HepG2 (cell line): ENCODE data around the gene SYNJ2. TPM values are rescaled to one million over a fixed set of nuclear protein-coding genes. Genes with fewer than 3 reads are reported as not detected.

Source experiments
- ARID2 ChIP-seq: sonication (generic); formaldehyde crosslinking; IDR thresholded peaks from 2 replicates; pipeline ENCODE4 v1.8.1; 2022; ENCODE audit warnings: mild to moderate bottlenecking, missing genetic modification reagents, borderline replicate concordance
- CBX1 ChIP-seq: IDR thresholded peaks from one replicate; pipeline ENCODE4 v1.6.1; 2016; ENCODE audit warnings: antibody characterized with exemption, low read depth
- CC2D1A ChIP-seq: sonication (generic); formaldehyde crosslinking; IDR thresholded peaks from 2 replicates; pipeline ENCODE4 v1.8.1; 2023; ENCODE audit warnings: mild to moderate bottlenecking, missing genetic modification reagents
- FIP1L1 ChIP-seq: fragments of 200-400 bp; formaldehyde crosslinking; IDR thresholded peaks from 2 replicates; pipeline ENCODE4 v1.6.1; 2018; ENCODE audit warnings: low read depth, mild to moderate bottlenecking, low read length, moderate library complexity, borderline replicate concordance; ENCODE audit not compliant: insufficient read depth
- FOSL1 ChIP-seq: sonication (generic); formaldehyde crosslinking; IDR thresholded peaks from 2 replicates; pipeline ENCODE4 v1.9.0; 2021; ENCODE audit warnings: missing genetic modification reagents, borderline replicate concordance
- FOXA1 ChIP-seq, 2 experiments: fragments of 450-650 bp in 1 of 2; sonication (generic) in 1 of 2; formaldehyde crosslinking in 1 of 2; IDR thresholded peaks; 2 replicates each; pipeline versions ENCODE4 v1.4.0 to v1.6.1; 2016 to 2020; ENCODE audit warnings: missing genetic modification reagents in 1 of 2
- GLI4 ChIP-seq: sonication (generic); formaldehyde crosslinking; IDR thresholded peaks from 2 replicates; pipeline ENCODE4 v1.5.1; 2020; ENCODE audit warnings: missing genetic modification reagents, mild to moderate bottlenecking, moderate library complexity, borderline replicate concordance
- HIVEP1 ChIP-seq: sonication (generic); formaldehyde crosslinking; IDR thresholded peaks from 2 replicates; pipeline ENCODE4 v1.4.0; 2020; ENCODE audit warnings: mild to moderate bottlenecking, missing genetic modification reagents
- HNF4G ChIP-seq, 2 experiments: sonication (generic) in 1 of 2; formaldehyde crosslinking in 1 of 2; IDR thresholded peaks; 2 replicates each; pipeline versions ENCODE4 v1.4.0 to v1.6.1; 2011 to 2020; ENCODE audit warnings: borderline replicate concordance in 2 of 2, low read depth in 2 of 2, mild to moderate bottlenecking in 2 of 2, low read length in 1 of 2, missing genetic modification reagents in 1 of 2, moderate library complexity in 1 of 2
- KLF13 ChIP-seq: sonication (generic); formaldehyde crosslinking; IDR thresholded peaks from 2 replicates; pipeline ENCODE4 v1.4.0; 2020; ENCODE audit warnings: mild to moderate bottlenecking, missing genetic modification reagents
- MAZ ChIP-seq, 2 experiments: sonication (generic) in 1 of 2; formaldehyde crosslinking in 1 of 2; IDR thresholded peaks; 2 replicates each; pipeline versions ENCODE4 v1.5.0 to v1.6.1; 2012 to 2020; ENCODE audit warnings: low read depth in 2 of 2, mild to moderate bottlenecking in 2 of 2, borderline replicate concordance in 1 of 2, improper control_type of control experiment in 1 of 2, low read length in 1 of 2, missing genetic modification reagents in 1 of 2, moderate library complexity in 1 of 2
- MLX ChIP-seq: IDR thresholded peaks from 2 replicates; pipeline ENCODE4 v1.6.1; 2016
- MLXIP ChIP-seq: sonication (generic); formaldehyde crosslinking; IDR thresholded peaks from 2 replicates; pipeline ENCODE4 v1.9.0; 2021; ENCODE audit warnings: missing genetic modification reagents, borderline replicate concordance
- MTF2 ChIP-seq: sonication (generic); formaldehyde crosslinking; IDR thresholded peaks from 2 replicates; pipeline ENCODE4 v1.5.0; 2020; ENCODE audit warnings: missing genetic modification reagents, borderline replicate concordance
- NCOA5 ChIP-seq: sonication (generic); formaldehyde crosslinking; IDR thresholded peaks from 2 replicates; pipeline ENCODE4 v1.4.0; 2020; ENCODE audit warnings: missing genetic modification reagents
- NFE2L2 ChIP-seq: fragments of 150-350 bp; IDR thresholded peaks from 2 replicates; pipeline ENCODE4 v1.6.1; 2014; ENCODE audit warnings: low read length
- NONO ChIP-seq, 2 experiments: fragments of 450-650 bp in 1 of 2; sonication (generic) in 1 of 2; formaldehyde crosslinking in 1 of 2; IDR thresholded peaks in 1 of 2; conservative IDR thresholded peaks in 1 of 2; 2 replicates each; pipeline versions ENCODE4 v1.6.1 to v1.8.0; 2017 to 2022; ENCODE audit warnings: mild to moderate bottlenecking in 1 of 2, missing genetic modification reagents in 1 of 2, moderate library complexity in 1 of 2
- PHF5A ChIP-seq: IDR thresholded peaks from one replicate; pipeline ENCODE4 v1.6.1; 2018; ENCODE audit warnings: low read depth, missing genetic modification reagents; ENCODE audit not compliant: unreplicated experiment
- RBM22 ChIP-seq: fragments of 200-400 bp; formaldehyde crosslinking; optimal IDR thresholded peaks from 2 replicates; pipeline ENCODE3; 2017; ENCODE audit warnings: mild to moderate bottlenecking, low read length, moderate library complexity
- RELA ChIP-seq: sonication (generic); formaldehyde crosslinking; IDR thresholded peaks from 2 replicates; pipeline ENCODE4 v1.4.0; 2020; ENCODE audit warnings: missing genetic modification reagents
- SIN3B ChIP-seq: fragments of 150-350 bp; IDR thresholded peaks from 2 replicates; pipeline ENCODE4 v1.6.1; 2014; ENCODE audit warnings: low read length
- TOE1 ChIP-seq: sonication (generic); formaldehyde crosslinking; IDR thresholded peaks from 2 replicates; pipeline ENCODE4 v1.4.0; 2020; ENCODE audit warnings: mild to moderate bottlenecking, missing genetic modification reagents
- ZBTB21 ChIP-seq: sonication (generic); formaldehyde crosslinking; IDR thresholded peaks from 2 replicates; pipeline ENCODE4 v1.4.0; 2020; ENCODE audit warnings: missing genetic modification reagents
- ZNF160 ChIP-seq: sonication (generic); formaldehyde crosslinking; IDR thresholded peaks from 2 replicates; pipeline ENCODE4 v1.8.0; 2022; ENCODE audit warnings: mild to moderate bottlenecking, inconsistent platforms, missing genetic modification reagents
- ZNF207 ChIP-seq: fragments of 450-650 bp; IDR thresholded peaks from 2 replicates; pipeline ENCODE4 v1.6.1; 2016; ENCODE audit warnings: antibody characterized with exemption, borderline replicate concordance
- ZNF496 ChIP-seq: sonication (generic); formaldehyde crosslinking; IDR thresholded peaks from 2 replicates; pipeline ENCODE4 v1.8.1; 2023; ENCODE audit warnings: mild to moderate bottlenecking, moderate library complexity, missing genetic modification reagents; ENCODE audit not compliant: insufficient replicate concordance
- ZNF567 ChIP-seq: sonication (generic); formaldehyde crosslinking; IDR thresholded peaks from 2 replicates; pipeline ENCODE4 v1.8.1; 2023; ENCODE audit warnings: mild to moderate bottlenecking, missing genetic modification reagents, borderline replicate concordance
- ZNF619 ChIP-seq: sonication (generic); formaldehyde crosslinking; IDR thresholded peaks from 2 replicates; pipeline ENCODE4 v1.4.0; 2020; ENCODE audit warnings: mild to moderate bottlenecking, missing genetic modification reagents
- ZSCAN29 ChIP-seq: sonication (generic); formaldehyde crosslinking; conservative IDR thresholded peaks from 2 replicates; pipeline ENCODE4 v1.4.0; 2020; ENCODE audit warnings: mild to moderate bottlenecking, missing genetic modification reagents
- ZZZ3 ChIP-seq: sonication (generic); formaldehyde crosslinking; IDR thresholded peaks from 2 replicates; pipeline ENCODE4 v1.4.0; 2020; ENCODE audit warnings: missing genetic modification reagents, mild to moderate bottlenecking, borderline replicate concordance
- polyA plus RNA-seq, 8 experiments: library from polyadenylated mRNA; depleted of rRNA in 3 of 8; stranded (reverse) in 7 of 8; unstranded in 1 of 8; fragments of >200 nt; fragmentation: Illumina TruSeq in 4 of 8; extraction: Trizol in 4 of 8; gene quantifications; 2 replicates each; pipeline versions ENCODE4 v1.2.1 to v1.2.3, GENCODE V29; 2011 to 2016; ENCODE audit warnings: low read depth in 4 of 8, missing spikeins in 1 of 8, mixed read lengths in 1 of 8; ENCODE audit not compliant: insufficient read depth in 1 of 8
- total RNA-seq, 5 experiments: library from RNA; depleted of rRNA; stranded (reverse); fragments of >200 nt; fragmentation: Illumina TruSeq; extraction: Trizol; gene quantifications; 2 replicates each; pipeline ENCODE4 v1.2.3, GENCODE V29; 2016; ENCODE audit warnings: low read depth in 1 of 5

SYNJ2 gene
- total and polyA plus RNA-seq, 2 of the 13 experiments (the other 11 are each of a cell fraction or from before 2014, with no cell fraction given): 39.1 to 57.6 TPM

GRCh38 chr6:157981132-157981394, 600 bp upstream of the SYNJ2 start (continued):
- TF ChIP-seq ZSCAN29 (CRISPR knock-in tag) (no peak), ZNF496 (no peak), MLX (no peak), TOE1 (CRISPR knock-in tag) (no peak), RBM22 (no peak), KLF13 (CRISPR knock-in tag) (0 out of 2 replicates have a peak, but pooled peaks have one; percentile 55), ARID2 (no peak), ZNF160 (CRISPR knock-in tag) (no peak), MAZ (IDR thresholded peaks at IDR 0.05; ENCODE audit: borderline replicate concordance, low read depth, low read length) (no peak), MAZ (CRISPR knock-in tag; IDR thresholded peaks at IDR 0.05; ENCODE audit: low read depth) (no peak), NONO (IDR thresholded peaks at IDR 0.05) (no peak), NONO (CRISPR knock-in tag; conservative IDR thresholded peaks at IDR 0.05) (peak; percentile 26; the same call in 1 of the 2 replicates), FIP1L1 (no peak), FOXA1 (IDR thresholded peaks at IDR 0.05) (no peak), FOXA1 (CRISPR knock-in tag; IDR thresholded peaks at IDR 0.05) (no peak), ZZZ3 (CRISPR knock-in tag) (no peak), MLXIP (CRISPR knock-in tag) (no peak), MTF2 (CRISPR knock-in tag) (peak; percentile 18; the same call in 1 of the 2 replicates), ZNF619 (CRISPR knock-in tag) (no peak; the same call in 1 of the 2 replicates), ZBTB21 (CRISPR knock-in tag) (no peak), NFE2L2 (no peak), NCOA5 (CRISPR knock-in tag) (no peak), FOSL1 (CRISPR knock-in tag) (no peak), RELA (CRISPR knock-in tag) (no peak), SIN3B (no peak), CC2D1A (CRISPR knock-in tag) (no peak), PHF5A (CRISPR knock-in tag) (no peak), GLI4 (CRISPR knock-in tag) (no peak), HNF4G (IDR thresholded peaks at IDR 0.05; ENCODE audit: borderline replicate concordance, low read depth, low read length) (no peak), HNF4G (CRISPR knock-in tag; IDR thresholded peaks at IDR 0.05; ENCODE audit: borderline replicate concordance, low read depth) (no peak), ZNF207 (no peak), ZNF567 (CRISPR knock-in tag) (no peak), HIVEP1 (CRISPR knock-in tag) (no peak), CBX1 (no peak)
